Ishikawa (cell line): Measurements from ENCODE around the gene SCGB1D1.

Experiments
- CEBPB ChIP-seq: IDR thresholded peaks from 2 replicates; pipeline ENCODE4 v1.6.1; 2012
- CREB1 ChIP-seq: IDR thresholded peaks from 2 replicates; pipeline ENCODE4 v1.6.1; 2012; ENCODE audit warnings: low read depth
- EP300 ChIP-seq: IDR thresholded peaks from 2 replicates; pipeline ENCODE4 v1.6.1; 2012; ENCODE audit warnings: borderline replicate concordance
- FOXM1 ChIP-seq: IDR thresholded peaks from 2 replicates; pipeline ENCODE4 v1.6.1; 2012; ENCODE audit warnings: low read depth, borderline replicate concordance
- MAX ChIP-seq: IDR thresholded peaks from 2 replicates; pipeline ENCODE4 v1.6.1; 2012
- RAD21 ChIP-seq: IDR thresholded peaks from 2 replicates; pipeline ENCODE4 v1.6.1; 2012; ENCODE audit warnings: low read depth
- REST ChIP-seq: IDR thresholded peaks from 2 replicates; pipeline ENCODE4 v1.6.1; 2012; ENCODE audit warnings: low read depth, mild to moderate bottlenecking
- TAF1 ChIP-seq: IDR thresholded peaks from 2 replicates; pipeline ENCODE4 v1.6.1; 2012; ENCODE audit warnings: low read depth, mild to moderate bottlenecking
- TEAD4 ChIP-seq: IDR thresholded peaks from 2 replicates; pipeline ENCODE4 v1.6.1; 2012
- USF1 ChIP-seq: IDR thresholded peaks from 2 replicates; pipeline ENCODE4 v1.6.1; 2012
- YY1 ChIP-seq: IDR thresholded peaks from 2 replicates; pipeline ENCODE4 v1.6.1; 2012; ENCODE audit warnings: low read depth
- ZBTB7A ChIP-seq: IDR thresholded peaks from 2 replicates; pipeline ENCODE4 v1.6.1; 2012; ENCODE audit warnings: low read depth

DNA sequence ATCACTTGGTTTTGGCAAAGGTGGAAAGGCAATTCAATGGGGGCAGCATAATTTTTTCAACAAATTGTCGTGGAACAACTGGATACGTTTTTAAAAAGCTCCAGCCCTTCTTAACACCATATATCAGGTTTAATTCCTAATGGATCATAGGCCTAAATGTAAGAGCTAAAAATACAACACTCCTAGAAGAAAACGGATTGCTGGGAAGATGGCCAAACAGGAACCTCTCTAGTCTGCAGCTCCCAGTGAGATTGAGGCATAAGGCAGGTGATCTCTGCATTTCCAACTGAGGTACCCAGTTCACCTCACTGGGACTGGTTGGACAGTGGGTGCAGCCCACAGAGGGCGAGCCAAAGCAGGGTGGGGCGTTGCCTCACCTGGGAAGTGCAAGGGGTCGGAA, 32.4 kb upstream of the SCGB1D1 start:
- TF ChIP-seq FOXM1 = no peak
- no peak for TF ChIP-seq USF1
- TF ChIP-seq TAF1 = no peak
- no peak for TF ChIP-seq CREB1
- TF ChIP-seq EP300 = no peak
- no peak for TF ChIP-seq TEAD4
- TF ChIP-seq CEBPB = no peak
- TF ChIP-seq YY1 = no peak
- no peak for TF ChIP-seq REST
- TF ChIP-seq MAX = no peak
- TF ChIP-seq RAD21 = no peak
- no peak for TF ChIP-seq ZBTB7A
